GM12891 (cell line): ENCODE data around the gene NDC1.

ENCODE experiments used
- DNase-seq: peaks from one replicate; pipeline ENCODE4 v3.0.0; 2011; ENCODE audit warnings: low spot score; ENCODE audit not compliant: insufficient read length
- FAIRE-seq: peaks from 2 replicates; lab custom pipeline; 2011; peaks lifted over from hg19 to GRCh38; lab: Jason Lieb, UNC
- PAX5 ChIP-seq: IDR thresholded peaks from 2 replicates; pipeline ENCODE4 v1.6.1; 2011; ENCODE audit warnings: low read length, moderate library complexity, mild to moderate bottlenecking; ENCODE audit not compliant: insufficient read depth, severe bottlenecking
- POLR2A ChIP-seq: IDR thresholded peaks from 2 replicates; pipeline ENCODE4 v1.6.1; 2011; ENCODE audit warnings: low read depth, low read length, control low read depth
- POLR2AphosphoS5 ChIP-seq: IDR thresholded peaks from 2 replicates; pipeline ENCODE4 v1.6.1; 2011; ENCODE audit warnings: low read depth, low read length, control low read depth
- POU2F2 ChIP-seq: IDR thresholded peaks from 2 replicates; pipeline ENCODE4 v1.6.1; 2011; ENCODE audit warnings: low read depth, mild to moderate bottlenecking, control low read depth, low read length, moderate library complexity
- SPI1 ChIP-seq: IDR thresholded peaks from 2 replicates; pipeline ENCODE4 v1.6.1; 2011; ENCODE audit warnings: low read depth, low read length, control low read depth
- TAF1 ChIP-seq: IDR thresholded peaks from 2 replicates; pipeline ENCODE4 v1.6.1; 2011; ENCODE audit warnings: low read depth, low read length, control low read depth

NDC1 gene

DNA sequence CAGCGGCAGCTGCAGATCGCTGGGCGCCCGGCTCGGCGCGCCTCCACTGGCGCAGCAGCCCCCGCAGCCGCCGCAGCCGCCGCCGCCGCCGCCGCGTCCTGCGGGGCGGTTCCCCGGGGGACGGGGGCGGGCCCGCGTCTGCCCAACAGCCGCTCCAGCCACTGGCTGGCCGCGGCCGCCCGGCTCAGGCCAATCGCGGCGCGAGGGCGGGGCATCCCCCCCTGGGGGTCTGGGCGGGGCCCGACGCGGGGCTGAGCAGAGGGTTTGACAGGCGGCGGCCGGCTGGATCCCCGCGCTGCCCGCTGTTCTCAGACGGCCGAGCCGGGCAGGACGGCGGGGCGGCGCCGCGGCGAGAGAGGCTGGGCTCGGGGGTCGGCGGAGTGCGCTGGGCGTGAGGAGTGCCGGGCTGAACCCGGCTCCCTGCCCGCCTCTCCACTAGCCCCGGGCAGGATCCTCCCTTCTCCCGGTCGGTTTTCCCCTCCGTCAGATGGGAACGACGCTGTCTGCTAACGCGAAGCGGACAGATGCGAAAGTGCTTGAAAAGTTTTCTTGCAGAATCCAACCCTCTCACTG lies 98.9 kb downstream of the NDC1 start, which contains the start of gene GLIS1:
GLIS1 (minus strand) TSS at position 56 of the 573 bp plus-strand sequence. CDS start 1,100 bp downstream, outside the sequence.
- TF ChIP-seq PAX5 (no peak), POU2F2 (no peak), POLR2A (no peak), POLR2AphosphoS5 (no peak), SPI1 (no peak), TAF1 (no peak)
- DNase-seq: peak; percentile 99
- FAIRE-seq: peak; percentile 89

GRCh38 chr1:53738205-53739108 lies 99.6 kb downstream of the NDC1 start:
- TF ChIP-seq SPI1 (no peak), PAX5 (no peak), TAF1 (no peak), POLR2AphosphoS5 (no peak), POU2F2 (no peak), POLR2A (no peak)
- FAIRE-seq (no peak), DNase-seq (peak; percentile 21)

DNA sequence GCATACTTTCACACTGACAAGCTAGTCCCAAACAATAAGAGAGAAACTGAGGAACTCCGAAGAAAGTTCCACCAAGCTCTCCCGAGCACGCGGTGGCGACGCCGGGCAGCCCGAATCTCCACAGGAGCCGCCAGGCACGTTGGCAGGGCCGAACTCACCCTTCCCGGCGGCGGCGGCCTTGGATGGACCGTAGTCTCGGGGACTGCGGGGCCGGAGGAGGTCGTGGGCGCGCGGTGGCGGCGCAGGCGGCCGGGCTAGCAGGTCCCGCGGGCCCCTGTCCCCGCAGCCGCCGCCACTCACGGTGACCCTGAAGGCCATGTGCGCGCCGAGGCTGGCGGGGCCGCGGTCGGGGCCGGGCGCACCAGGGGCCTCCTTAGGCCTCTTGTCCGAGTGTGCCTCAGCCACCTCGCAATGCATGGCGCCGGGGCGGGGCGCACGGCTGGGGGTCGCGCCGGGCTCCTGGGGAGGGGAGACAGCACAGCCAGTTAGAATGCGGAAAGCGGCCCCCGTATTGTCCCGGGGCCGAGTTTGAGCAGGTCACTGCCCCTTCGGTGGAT lies 100.4 kb downstream of the NDC1 start:
- TF ChIP-seq POLR2AphosphoS5 (no peak), SPI1 (no peak), PAX5 (no peak), TAF1 (no peak), POU2F2 (no peak), POLR2A (no peak)
- FAIRE-seq: no peak
- DNase-seq: no peak

DNA sequence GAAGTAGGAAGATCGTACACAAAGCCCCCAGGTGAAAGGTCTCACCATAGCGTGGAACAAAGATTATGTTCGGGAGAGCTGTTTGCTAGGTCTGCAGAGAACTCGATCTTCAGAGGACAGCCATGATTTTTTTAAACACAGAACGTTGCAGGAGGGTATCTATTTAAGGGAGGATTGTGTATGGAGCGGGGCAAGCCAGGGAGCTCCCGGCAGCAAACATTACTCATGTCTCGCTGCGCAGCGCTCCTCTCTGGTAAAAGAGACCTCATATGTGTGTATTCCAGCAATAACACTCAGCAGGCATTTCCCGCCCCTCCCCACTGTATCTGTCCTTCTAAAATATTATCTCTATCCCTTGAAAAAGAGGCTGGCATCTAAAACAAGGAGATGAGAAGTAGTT lies 101.8 kb downstream of the NDC1 start:
- TF ChIP-seq SPI1 (no peak), POLR2AphosphoS5 (no peak), TAF1 (no peak), POU2F2 (no peak), PAX5 (no peak), POLR2A (no peak)
- no peak for FAIRE-seq

DNA sequence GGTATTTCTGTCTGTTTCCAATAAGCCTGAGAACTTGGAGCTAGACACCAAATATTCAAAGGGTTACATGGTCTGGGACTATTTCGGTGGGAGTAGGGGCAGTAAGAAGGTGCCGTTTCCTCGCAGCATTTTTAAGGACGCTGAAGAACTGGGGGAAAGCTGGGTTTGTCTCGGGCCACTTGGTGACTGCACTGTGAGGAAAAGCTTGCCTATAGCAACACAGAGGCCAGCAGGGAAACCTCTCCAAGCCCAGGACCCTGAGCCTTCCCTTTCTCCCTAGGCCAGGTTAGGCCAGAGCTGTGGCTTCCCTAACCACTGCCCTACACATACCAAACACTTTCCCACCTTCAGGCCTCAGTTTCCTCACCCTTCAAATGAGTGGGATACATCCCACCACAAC lies 102.4 kb downstream of the NDC1 start:
- TF ChIP-seq POLR2AphosphoS5 (no peak), POU2F2 (no peak), TAF1 (no peak), PAX5 (no peak), SPI1 (no peak), POLR2A (no peak)
- DNase-seq (no peak), FAIRE-seq (no peak)

More for the DNA sequence above, 101.8 kb downstream of the NDC1 start:
- DNase-seq: no peak

DNA sequence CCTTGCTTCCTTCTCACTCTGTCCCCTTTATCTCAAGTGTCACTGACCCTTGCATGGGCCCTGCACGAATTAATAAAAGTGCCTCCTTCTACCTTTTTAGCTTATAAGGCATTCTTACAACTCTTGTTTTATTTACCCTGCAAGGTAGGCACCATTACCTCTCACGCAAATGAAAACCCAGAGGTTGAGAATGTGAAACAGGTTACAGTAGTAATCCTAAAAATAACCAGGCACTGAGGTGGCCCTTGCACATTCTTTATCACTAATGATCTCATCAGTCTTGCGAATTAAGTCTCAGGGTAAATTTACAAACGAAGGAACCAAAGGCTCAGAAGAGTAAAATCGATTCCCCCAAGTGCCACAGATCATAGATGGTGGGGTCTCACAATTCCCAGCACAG lies 102.8 kb downstream of the NDC1 start:
- no peak for DNase-seq
- FAIRE-seq: no peak
- TF ChIP-seq POU2F2 (no peak), SPI1 (no peak), TAF1 (no peak), POLR2AphosphoS5 (no peak), PAX5 (no peak), POLR2A (no peak)

DNA sequence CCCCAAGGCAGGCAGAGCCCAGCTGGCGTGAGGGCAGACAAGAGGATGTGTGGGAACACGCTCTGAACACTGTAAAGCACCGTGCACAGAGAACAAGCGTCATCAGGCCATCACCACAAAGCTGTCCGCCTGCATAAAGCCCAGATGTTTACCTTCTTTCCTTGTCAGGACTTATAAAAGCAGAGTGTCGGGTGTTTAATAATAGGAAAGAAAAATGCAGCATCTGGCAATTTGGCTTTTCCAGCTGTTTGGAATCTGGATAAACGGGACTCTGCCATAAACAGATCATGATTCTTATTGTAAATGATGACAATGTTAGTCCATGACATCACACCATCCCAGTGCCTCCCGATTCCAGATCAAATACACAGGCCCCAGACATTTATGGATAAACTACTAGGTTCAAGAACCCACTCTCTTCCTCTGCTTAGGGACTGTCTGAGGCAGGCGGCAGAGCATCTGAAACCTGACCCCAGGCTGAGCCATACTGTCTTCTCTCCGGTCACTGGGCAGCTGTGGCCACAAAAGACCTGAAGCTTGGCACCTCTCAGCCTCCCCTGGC lies 103.4 kb downstream of the NDC1 start:
- no peak for FAIRE-seq
- TF ChIP-seq SPI1 (no peak), PAX5 (no peak), POLR2A (no peak), TAF1 (no peak), POLR2AphosphoS5 (no peak), POU2F2 (no peak)
- DNase-seq: no peak

- TF ChIP-seq POLR2A (no peak), PAX5 (no peak), SPI1 (no peak), TAF1 (no peak), POLR2AphosphoS5 (no peak), POU2F2 (no peak)
- FAIRE-seq (no peak), DNase-seq (no peak)
Measured at GRCh38 chr1:53733975-53734649, 104.0 kb downstream of the NDC1 start.

DNA sequence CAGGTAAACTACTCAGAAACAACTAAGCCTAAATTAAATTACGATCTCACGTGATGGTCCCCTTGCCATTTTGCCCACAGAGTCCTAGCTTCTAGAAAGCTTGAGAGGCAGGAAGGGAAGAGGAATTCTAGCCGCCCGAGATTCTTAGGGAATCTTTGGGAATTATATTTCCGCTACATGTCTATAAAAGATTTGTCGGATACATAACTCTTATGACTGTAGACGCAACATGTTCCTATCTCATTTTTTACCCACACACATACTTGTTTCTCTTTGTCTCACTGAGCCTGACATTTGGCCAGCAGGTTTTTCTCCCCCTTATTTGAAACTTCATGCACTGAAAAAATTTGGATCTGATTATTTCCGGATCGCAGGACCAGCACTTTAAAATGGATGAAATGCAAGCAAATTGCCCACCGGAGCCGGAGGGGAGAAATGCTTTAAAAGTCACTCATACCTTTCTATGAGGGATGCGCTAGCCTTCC lies 104.6 kb downstream of the NDC1 start:
- DNase-seq (no peak), FAIRE-seq (no peak)
- TF ChIP-seq POLR2AphosphoS5 (no peak), POLR2A (no peak), SPI1 (no peak), TAF1 (no peak), PAX5 (no peak), POU2F2 (no peak)
